NCI-H2029 treated with DMSO at 0.1 percent for 48 hours (cell line): Measurements from ENCODE around the gene ZNF487.
"Not testable (repeated sequence)": the region's sequence is repeated elsewhere in the genome, so short reads cannot be mapped to it uniquely, and the experiment has no call there.

Experiments used
- DNase-seq: peaks from one replicate; lab custom pipeline; 2025; lab: John Stamatoyannopoulos, UW

ZNF487 gene

DNA sequence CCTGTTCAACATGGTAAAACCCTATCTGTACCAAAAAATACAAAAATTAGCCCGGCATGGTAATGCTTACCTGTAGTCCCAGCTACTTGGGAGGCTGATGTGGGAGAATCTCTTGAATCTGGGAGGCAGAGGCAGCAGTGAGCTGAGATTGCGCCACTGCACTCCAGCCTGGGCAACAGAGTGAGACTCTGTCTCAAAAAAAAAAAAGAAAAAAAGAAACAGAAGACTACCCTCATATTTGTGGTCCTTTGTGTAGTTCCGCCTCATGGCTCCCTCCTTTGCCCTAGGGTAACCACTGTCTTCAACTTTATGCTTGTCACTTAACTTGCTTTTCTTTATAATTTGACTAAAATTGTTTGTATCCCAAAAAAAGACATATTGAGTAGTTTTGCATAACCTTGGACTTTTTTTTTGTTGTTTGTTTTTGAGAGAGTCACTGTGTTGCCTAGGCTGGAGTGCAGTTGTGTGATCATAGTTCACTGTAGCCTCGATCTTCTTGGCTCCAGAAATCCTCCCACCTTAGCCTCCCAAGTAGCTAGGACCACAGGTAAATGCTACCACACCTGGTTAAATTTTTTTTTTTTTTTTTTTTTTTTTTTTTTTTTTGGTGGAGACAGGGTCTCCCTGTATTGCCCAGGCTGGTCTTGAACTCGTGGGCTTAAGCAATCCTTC, 3.7 kb downstream of the ZNF487 start:
- DNase-seq = no peak

DNA sequence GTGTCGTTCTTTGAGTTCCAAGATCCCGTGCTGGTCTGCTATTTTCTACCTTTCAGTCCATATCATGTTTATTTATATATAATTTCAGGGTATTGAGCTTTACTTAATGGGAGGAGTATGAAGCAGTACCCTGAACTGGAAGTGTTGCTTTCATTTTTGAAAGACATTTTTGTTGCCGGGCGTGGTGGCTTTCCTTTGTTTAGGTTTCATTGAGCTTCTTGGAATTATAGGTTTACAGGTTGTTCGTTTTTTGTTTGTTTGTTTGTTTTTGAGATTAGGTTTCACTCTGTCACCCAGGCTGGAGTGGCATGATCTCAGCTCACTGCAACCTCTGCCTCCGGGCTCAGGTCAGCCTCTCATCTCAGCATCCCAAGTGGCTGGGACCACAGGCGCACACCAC, 7.4 kb downstream of the ZNF487 start:
- no peak for DNase-seq

DNA sequence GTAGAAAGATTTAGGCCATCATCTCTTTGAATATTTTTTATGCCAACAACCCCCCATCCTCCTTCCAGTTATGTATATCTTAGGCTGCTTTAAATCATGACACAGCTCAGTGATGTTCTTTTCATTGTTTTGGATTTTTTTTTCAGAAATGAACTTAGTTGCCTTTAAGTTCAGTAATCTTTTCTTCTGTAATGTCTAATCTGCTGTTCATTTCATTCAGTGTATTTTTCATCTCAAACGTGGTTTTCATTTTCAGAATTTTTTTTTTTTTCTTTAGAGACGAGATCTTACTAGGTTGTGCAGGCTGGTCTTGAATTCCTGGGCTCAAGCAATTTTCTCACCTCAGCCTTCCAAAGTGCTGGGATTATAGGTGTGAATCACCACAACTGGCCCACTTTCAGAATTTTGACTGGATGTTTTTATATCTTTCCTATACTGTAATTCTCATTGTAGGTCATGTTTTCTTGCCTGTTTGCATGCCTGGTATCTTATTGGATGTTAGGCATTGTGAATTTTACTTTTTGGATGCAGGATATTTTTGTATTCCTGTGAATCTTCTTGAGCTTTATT, 8.1 kb downstream of the ZNF487 start:
- DNase-seq = no peak

DNA sequence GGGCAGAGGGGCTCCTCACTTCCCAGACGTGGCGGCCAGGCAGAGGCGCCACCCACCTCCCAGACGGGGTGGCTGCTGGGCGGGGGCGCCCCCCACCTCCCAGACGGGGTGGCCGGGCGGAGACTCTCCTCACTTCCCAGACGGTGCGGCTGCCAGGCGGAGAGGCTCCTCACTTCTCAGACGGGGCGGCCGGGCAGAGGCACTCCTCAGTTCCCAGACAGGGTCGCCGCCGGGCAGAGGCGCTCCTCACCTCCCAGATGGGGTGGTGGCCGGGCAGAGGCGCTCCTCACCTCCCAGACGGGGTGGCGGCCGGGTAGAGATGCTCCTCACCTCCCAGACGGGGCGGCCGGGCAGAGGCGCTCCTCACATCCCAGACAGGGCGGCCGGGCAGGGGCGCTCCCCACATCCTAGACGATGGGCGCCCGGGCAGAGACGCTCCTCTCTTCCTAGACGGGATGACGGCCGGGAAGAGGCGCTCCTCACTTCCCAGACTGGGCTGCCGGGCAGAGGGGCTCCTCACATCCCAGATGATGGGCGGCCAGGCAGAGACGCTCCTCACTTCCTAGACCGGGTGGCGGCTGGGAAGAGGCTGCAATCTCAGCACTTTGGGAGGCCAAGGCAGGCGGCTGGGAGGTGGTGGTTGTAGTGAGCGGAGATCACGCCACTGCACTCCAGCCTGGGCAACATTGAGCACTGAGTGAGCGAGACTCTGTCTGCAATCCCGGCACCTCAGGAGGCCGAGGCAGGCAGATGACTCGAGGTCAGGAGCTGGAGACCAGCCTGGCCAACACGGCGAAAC, 9.5 kb downstream of the ZNF487 start:
- not testable (repeated sequence) for DNase-seq

DNA sequence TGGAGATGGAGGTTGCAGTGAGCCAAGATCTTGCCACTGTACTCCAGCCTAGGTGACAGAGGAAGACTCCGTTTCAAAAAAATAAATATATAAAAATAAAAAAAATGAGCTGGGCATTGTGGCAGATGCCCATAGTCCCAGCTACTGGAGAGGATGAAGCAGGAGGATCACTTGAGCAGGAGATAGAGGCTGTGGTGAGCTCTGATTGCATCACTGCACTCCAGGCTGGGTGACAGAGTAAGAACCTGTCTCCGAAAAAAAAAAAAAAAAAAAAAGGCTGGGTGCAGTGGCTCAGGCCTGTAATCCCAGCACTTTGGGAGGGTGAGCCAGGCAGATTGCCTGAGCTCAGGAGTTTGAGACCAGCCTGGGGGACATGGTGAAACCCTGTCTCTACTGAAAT, 11.8 kb downstream of the ZNF487 start:
- no peak for DNase-seq

DNA sequence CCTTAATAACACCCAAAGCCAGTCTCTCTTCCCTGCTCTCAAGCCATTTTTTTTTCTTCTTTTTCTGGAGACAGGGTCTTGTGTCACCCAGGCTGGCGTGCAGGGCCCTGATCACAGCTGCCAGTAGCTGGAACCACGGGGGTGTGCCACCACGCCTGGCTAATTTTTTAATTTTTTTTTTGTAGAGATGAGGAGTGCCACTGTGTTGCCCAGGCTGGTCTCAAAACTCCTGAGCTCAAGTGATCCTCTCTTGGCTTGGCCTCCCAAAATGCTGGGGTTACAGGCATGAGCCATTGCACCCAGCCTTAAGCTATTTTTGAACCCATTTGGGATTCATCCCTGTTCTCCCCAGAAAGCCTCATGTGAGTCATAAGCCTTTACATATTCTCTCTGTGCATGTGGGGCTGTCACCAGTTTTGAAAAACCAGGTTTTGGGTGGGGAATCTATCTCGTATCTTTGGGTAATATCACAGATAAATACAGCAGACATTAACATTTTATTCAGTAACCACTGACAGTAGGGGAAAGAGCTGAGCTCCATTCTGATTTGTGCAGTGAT, 15.5 kb downstream of the ZNF487 start:
- no peak for DNase-seq

DNA sequence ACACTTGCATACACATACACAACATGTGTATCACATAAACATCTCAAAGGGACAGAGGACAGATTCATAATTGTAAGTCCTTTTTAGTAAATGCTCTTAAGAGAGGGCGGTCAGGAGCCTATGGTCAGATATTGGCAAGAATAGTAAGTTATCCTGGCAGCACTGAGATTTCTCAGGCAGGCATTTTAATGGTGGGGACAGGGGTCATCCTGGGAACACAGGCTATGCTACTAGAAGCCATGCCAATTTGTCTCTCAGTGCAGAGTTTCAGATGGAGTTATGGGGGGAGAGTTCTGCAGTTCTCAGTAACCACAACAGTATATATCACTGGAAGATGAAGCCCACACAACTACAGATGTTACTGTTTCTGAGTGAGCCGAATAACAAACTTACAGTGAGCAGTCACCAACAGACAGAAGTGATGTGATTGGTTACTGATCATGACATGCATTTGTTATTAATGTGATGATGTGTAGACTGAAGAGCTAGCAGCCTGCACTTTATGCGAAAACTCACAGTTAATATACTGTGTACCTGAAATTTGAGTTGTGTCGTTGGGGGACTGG, 16.4 kb downstream of the ZNF487 start:
- no peak for DNase-seq

DNA sequence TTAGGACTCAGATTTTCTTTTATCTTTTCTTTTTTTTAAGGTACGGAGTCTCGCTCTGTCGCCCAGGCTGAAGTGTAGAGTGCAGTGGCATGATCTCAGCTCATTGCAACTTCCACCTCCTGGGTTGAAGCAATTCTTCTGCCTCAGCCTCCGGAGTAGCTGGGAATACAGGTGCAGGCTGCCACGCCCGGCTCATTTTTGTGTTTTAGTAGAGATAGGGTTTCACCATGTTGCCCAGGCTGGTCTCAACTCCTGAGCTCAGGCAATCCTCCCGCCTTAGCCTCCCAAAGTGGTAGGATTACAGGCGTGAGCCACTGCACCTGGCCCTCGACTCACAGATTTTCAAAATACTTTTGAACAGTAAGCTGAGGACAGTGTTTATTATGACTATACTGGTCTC, 17.1 kb downstream of the ZNF487 start:
- not testable (repeated sequence) for DNase-seq

DNA sequence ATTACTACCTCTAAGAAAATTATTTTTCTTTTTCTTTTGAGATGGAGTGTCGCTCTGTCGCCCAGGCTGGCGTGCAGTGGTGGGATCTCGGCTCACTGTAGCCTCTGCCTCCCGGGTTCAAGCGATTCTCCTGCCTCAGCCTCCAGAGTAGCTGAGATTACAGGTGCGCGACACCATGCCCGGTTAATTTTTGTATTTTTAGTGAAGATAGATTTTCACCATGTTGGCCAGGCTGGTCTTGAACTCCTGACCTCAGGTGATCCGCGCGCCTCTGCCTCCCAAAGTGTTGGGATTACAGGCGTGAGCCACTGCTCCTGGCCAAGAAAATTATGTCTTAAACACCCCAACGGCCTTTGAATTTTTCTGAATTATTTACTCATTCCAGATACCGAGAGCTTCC, 19.6 kb downstream of the ZNF487 start:
- not testable (repeated sequence) for DNase-seq

DNA sequence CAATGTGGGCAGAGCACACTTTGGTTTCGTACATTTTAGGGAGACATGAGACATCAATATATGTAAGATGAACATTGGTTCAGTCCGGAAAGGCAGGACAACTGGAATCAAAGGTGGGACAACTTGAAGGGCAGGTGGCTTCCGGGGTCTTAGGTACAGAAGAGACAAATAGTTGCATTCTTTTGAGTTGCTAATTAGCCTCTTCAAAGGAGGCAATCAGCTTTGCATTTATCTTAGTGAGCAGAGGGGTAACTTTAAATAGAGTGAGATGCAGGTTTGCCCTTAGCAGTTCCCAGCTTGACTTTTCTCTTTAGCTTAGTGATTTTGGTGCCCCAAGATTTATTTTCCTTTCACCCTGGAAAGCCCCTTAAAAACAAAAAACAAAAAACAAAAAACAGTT, 21.3 kb downstream of the ZNF487 start:
- DNase-seq = no peak

DNA sequence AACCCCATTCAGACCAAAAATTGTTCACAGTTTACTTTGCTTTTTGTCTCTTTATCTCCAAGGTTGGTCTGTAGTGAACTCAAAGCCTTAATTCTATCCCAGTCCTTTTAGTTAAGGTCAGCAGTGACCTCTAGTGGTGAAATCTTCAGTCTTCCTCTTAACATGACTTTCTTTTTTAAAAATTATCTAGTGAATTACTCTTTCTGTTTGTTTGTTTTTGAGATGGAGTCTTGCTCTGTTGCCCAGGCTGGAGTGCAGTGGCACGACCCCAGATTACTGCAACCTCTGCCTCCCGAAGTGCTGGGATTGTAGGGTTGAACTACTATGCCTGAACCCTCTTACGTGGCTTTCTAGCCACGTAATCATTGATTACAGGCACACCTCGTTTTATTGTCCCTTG, 25.0 kb downstream of the ZNF487 start:
- DNase-seq = peak; percentile 21

DNA sequence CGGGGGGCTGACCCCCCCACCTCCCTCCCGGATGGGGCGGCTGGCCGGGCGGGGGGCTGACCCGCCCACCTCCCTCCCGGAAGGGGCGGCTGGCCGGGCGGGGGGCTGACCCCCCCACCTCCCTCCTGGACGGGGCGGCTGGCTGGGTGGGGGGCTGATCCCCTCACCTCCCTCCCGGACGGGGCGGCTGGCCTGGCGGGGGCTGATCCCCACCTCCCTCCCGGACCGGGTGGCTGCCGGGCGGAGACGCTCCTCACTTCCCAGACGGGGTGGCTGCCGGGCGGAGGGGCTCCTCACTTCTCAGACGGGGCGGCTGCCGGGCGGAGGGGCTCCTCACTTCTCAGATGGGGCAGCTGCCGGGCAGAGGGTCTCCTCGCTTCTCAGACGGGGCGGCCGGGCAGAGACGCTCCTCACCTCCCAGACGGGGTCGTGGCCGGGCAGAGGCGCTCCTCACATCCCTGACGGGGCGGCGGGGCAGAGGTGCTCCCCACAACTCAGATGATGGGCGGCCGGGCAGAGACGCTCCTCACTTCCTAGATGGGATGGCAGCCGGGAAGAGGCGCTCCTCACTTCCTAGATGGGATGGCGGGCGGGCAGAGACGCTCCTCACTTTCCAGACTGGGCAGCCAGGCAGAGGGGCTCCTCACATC, 28.3 kb downstream of the ZNF487 start:
- DNase-seq = not testable (repeated sequence)

DNA sequence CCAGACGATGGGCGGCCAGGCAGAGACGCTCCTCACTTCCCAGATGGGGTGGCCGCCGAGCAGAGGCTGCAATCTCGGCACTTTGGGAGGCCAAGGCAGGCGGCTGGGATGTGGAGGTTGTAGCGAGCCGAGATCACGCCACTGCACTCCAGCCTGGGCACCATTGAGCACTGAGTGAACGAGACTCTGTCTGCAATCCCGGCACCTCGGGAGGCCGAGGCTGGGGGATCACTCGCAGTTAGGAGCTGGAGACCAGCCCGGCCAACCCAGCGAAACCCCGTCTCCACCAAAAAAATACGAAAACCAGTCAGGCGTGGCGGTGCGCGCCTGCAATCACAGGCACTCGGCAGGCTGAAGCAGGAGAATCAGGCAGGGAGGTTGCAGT, 28.8 kb downstream of the ZNF487 start:
- DNase-seq = not testable (repeated sequence)

DNA sequence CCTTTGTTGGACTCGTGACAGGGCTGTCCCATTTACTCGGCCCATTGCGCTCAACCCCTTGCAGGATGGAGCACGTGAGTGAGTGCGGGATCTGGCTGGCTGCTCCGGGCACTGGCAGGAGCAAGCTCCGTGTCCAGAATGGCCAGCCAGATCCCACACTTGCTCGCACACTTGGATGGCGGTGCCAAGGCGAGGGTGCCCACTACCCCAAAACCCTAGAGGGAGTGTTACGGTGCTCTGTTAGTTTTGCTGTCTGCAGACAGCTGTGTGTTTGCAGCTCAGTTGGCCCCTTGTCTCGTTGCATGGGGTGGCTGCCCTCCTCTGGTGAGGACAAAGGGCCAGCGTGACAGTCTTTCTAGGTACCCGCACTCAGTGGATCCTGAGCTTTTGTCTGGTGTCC, 34.2 kb downstream of the ZNF487 start:
- no peak for DNase-seq

DNA sequence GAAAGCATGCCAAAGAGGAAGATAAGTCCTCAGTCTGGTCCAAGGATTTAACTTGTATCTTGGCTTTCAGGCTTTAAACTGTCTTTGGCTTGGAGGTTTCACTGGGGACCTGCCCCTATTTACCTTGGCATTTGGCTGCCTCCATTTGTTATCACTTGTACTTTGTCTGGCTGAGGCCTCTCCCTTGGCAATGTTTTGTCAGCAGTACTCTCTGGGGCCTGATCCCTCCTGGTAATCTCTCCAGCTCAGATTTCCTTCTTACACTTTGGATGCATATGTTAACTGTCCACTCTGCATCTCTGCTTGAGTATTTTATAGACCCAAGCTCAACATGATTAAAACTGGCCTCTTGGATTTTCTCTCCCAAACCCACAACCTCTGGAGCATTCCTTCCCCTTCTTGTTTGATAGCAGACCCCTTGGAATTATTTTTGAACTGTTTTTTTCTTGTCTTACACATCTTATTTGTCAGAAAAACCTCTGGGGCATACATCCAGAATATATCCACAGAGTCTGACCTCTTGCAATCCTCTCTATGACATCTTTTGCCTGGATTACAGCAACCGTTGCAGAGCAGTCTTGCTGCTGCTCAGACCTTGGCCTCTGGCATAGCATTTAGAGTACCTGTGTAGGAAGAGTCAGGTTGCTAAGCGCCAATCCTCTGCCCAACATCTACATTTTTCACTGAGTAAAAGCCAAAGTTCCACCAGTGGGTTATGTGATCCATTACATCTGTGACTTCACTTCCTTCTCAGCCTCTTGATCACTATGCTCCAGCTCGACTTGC, 35.2 kb downstream of the ZNF487 start:
- DNase-seq = no peak

DNA sequence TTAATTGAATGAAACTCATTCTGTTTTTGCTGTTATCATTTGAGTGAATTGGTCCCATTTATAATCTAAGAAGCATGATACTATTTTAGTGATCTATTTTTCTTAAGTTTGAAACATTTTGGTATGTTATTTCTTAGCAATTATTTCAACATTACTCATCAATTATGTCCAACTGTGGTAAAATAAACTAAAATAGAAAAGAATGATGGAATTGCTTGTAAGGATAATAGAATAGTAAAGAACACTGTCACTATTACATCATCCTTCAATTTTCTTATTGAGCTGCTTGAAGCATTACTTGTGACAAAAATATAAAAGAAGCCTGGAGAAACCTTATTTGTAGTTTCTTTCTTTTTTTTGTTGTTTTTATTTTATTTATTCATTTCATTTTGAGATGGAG, 42.4 kb downstream of the ZNF487 start:
- DNase-seq = no peak

DNA sequence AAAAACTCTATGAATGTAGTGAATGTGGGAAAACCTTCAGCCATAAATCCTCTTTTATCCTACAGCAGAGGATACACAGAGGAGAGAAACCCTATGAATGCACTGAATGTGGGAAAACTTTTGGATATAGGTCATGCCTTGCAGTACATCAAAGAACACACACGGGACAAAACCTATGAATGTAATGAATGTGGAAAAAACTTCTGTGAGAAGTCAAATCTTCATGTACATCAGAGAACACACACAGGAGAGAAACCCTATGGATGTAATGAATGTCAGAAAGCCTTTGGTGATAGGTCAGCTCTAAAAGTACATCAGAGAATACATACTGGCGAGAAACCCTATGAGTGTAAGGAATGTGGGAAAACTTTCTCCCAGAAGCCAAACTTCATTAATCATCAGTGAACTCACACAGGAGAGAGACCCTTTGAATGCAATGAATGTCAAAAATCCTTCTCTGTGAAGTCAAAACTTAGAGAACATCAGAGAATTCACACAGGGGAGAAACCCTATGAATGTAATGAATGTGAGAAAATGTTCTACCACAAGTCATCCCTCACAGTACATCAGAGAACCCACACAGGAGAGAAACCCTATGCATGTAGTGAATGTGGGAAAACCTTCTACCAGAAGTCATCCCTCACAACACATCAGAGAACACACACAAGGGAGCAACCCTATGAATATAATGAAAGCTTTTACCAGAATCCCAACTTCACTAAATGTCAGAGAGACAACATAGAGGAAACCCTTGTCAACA, 45.6 kb downstream of the ZNF487 start:
- no peak for DNase-seq

DNA sequence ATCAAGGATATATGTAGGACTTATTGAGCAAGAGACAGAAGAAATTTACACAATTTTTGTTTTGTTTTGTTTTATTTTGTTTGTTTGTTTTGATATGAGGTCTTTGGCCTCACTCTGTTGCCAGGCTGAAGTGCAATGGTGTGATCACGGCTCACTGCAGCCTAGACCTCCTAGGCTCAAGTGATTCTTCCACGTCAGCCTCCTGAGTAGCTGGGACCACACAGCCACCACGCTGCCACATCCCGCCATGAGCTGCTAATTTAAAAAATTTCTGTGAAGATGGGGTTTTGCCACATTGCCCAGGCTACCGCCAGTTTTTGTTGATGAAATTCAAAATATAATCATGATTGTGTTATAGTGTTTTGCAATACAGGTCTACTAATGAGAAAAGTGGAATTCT, 54.9 kb downstream of the ZNF487 start:
- no peak for DNase-seq

DNA sequence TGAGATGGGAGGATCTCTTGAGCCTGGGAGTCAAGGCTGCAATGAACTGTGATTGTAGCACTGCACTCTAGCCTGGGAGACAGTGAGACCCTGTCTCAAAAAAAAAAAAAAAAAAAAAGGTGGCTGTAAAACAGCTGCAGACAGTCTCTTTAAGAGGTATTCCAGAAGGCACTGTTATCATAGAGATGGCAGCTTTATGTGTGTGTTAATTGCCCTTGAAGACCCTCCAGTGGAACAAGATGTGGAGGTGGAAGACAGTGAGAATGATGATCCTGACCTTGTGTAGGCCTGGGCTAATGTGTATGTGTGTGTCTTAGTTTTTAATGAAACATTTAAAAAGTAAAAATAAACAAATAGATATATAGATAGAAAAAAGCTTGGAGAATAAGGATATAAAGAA, 66.0 kb downstream of the ZNF487 start:
- DNase-seq = no peak

DNA sequence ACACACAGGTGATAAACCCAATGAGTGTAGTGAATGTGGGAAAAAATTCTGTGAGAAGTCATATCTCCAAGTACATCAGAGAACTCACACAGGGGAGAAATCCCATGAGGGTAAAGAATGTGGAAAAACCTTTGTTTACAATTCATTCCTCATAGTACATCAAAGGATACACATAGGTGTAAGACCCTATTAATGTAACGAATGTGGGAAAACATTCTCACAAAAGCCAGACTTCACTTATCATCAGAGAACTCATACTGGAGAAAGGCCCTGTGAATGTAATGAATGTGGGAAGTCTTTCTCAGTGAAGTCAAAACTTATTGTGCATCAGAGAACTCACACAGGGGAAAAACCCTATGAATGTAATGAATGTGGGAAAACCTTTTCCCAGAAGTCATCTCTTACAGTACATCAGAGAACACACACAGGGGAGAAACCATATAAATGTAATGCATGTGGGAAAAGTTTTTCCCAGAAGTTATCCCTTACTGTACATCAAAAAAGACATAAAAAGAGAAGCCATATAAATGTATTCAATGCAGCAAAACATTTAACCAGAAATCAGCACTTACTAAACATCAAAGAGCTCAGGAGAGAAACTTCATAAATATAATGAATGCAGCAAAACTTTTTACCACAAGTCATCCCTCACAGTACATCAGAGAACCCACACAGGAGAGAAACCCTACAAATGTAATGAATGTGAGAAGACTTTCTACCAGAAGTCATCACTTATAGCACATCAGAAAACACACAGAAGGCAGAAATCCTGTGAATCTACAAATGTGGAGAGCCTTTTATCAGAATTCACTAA, 87.7 kb downstream of the ZNF487 start:
- DNase-seq = no peak
